HCT116 (cell line): ENCODE results near the gene GATM. TPM values are rescaled to one million over a fixed set of nuclear protein-coding genes. Genes with fewer than 3 reads are reported as not detected.

Experiments used
- ATAC-seq: fragments of 200-7000 bp; cut with Tn5 transposase; 2 replicates; pipeline ENCODE4 v1.9.1; 2020; ENCODE audit warnings: mild to moderate bottlenecking, moderate library complexity
- BruUV-seq: library from RNA; stranded (reverse); fragments of 400-500 nt; replicated peaks from 2 replicates; lab custom pipeline; 2021; lab: Mats Ljungman, UMichigan
- CTCF ChIA-PET: fragments of 300-600 bp; sonication (Branson Sonifier 250); formaldehyde crosslinking; loops from one replicate; lab custom pipeline; 2021; ENCODE audit warnings: antibody characterized with exemption; lab: Charles Lee
- POLR2A ChIA-PET: fragments of 300-600, 350-600 bp; sonication (Branson Sonifier 250); formaldehyde crosslinking; loops from one replicate; lab custom pipeline; 2021; ENCODE audit warnings: antibody characterized with exemption; lab: Charles Lee
- RAD21 ChIA-PET, 2 experiments: fragments of 300-600 bp; sonication (Branson Sonifier 250); formaldehyde crosslinking; loops; one replicate each; lab custom pipeline; 2023; ENCODE audit warnings: low total read pairs in 2 of 2; ENCODE audit not compliant: uncharacterized antibody in 2 of 2, unreplicated experiment in 2 of 2, low non-redundant PET in 1 of 2; lab: Charles Lee
- DNase-seq: peaks from one replicate; pipeline ENCODE4 v3.0.0-alpha.2; 2010; ENCODE audit warnings: low read depth, low spot score
- H2AFZ ChIP-seq: fragments of 200-600 bp; shearing (Covaris generic), sonication (generic); 2 replicates; pipeline ENCODE4 v1.6.1; 2017; ENCODE audit warnings: low read depth, mixed run types, mixed read lengths, antibody characterized with exemption, low read length; ENCODE audit not compliant: poor library complexity, severe bottlenecking
- H3K27ac ChIP-seq: 2 replicates; pipeline ENCODE4 v1.5.1; 2012; ENCODE audit warnings: low read depth, low read length
- H3K27me3 ChIP-seq: fragments of 200-600 bp; sonication (generic); 2 replicates; pipeline ENCODE4 v1.6.1; 2016; ENCODE audit warnings: mixed run types, low read length, mixed read lengths; ENCODE audit not compliant: insufficient read depth
- H3K36me3 ChIP-seq, 2 experiments: fragments of 200-500 bp in 1 of 2; fragments of 200-600 bp in 1 of 2; sonication (Bioruptor generic) in 1 of 2; sonication (generic) in 1 of 2; 2 replicates each; pipeline versions ENCODE4 v1.5.1 to v1.6.1; 2014 to 2016; ENCODE audit warnings: low read length in 2 of 2, inconsistent platforms in 1 of 2, mixed read lengths in 1 of 2, mixed run types in 1 of 2; ENCODE audit not compliant: insufficient read depth in 2 of 2, control insufficient read depth in 1 of 2
- H3K4me1 ChIP-seq, 2 experiments: fragments of 200-600 bp in 1 of 2; sonication (generic) in 1 of 2; 2 replicates each; pipeline versions ENCODE4 v1.5.1 to v1.6.1; 2012 to 2017; ENCODE audit warnings: low read length in 2 of 2, inconsistent platforms in 1 of 2, mild to moderate bottlenecking in 1 of 2, mixed read lengths in 1 of 2, mixed run types in 1 of 2, moderate library complexity in 1 of 2; ENCODE audit not compliant: insufficient read depth in 2 of 2, control insufficient read depth in 1 of 2
- H3K4me2 ChIP-seq: fragments of 200-600 bp; sonication (generic); 2 replicates; pipeline ENCODE4 v1.6.1; 2017; ENCODE audit warnings: mixed run types, low read length, mixed read lengths
- H3K4me3 ChIP-seq, 2 experiments: fragments of 200-600 bp in 1 of 2; sonication (generic) in 1 of 2; replicated peaks in 1 of 2; 2 replicates each; pipeline ENCODE4 v1.5.1; 2011 to 2016; ENCODE audit warnings: low read length in 2 of 2, control low read depth in 1 of 2, low read depth in 1 of 2, mild to moderate bottlenecking in 1 of 2, mixed read lengths in 1 of 2, mixed run types in 1 of 2
- H3K79me2 ChIP-seq: fragments of 200-600 bp; sonication (generic); 2 replicates; pipeline ENCODE4 v1.6.1; 2017; ENCODE audit warnings: mild to moderate bottlenecking, mixed run types, low read length, moderate library complexity, mixed read lengths; ENCODE audit not compliant: insufficient read depth
- H3K9ac ChIP-seq: fragments of 200-600 bp; sonication (generic); 2 replicates; pipeline ENCODE4 v1.6.1; 2016; ENCODE audit warnings: low read length, mixed read lengths
- H3K9me2 ChIP-seq: fragments of 200-600 bp; sonication (generic), shearing (Covaris generic); 2 replicates; pipeline ENCODE4 v1.6.1; 2017; ENCODE audit warnings: mixed run types, mild to moderate bottlenecking, moderate library complexity; ENCODE audit not compliant: insufficient read depth
- H3K9me3 ChIP-seq, 2 experiments: fragments of 200-500 bp in 1 of 2; fragments of 200-600 bp in 1 of 2; sonication (Bioruptor generic) in 1 of 2; sonication (generic) in 1 of 2; 2 replicates each; pipeline ENCODE4 v1.6.1; 2014 to 2017; ENCODE audit warnings: low read length in 2 of 2, mixed read lengths in 2 of 2, inconsistent platforms in 1 of 2, low read depth in 1 of 2, mild to moderate bottlenecking in 1 of 2, mixed run types in 1 of 2, moderate library complexity in 1 of 2; ENCODE audit not compliant: control insufficient read depth in 1 of 2, insufficient read depth in 1 of 2
- H4K20me1 ChIP-seq: fragments of 200-600 bp; sonication (generic), shearing (Covaris generic); 2 replicates; pipeline ENCODE4 v1.6.1; 2017; ENCODE audit warnings: mixed run types, mild to moderate bottlenecking, moderate library complexity; ENCODE audit not compliant: insufficient read depth
- CTCF ChIP-seq, 3 experiments: fragments of 200-600 bp in 1 of 3; sonication (generic) in 1 of 3; IDR thresholded peaks in 2 of 3; conservative IDR thresholded peaks in 1 of 3; 2 replicates each; pipeline ENCODE4 v1.5.1; 2012 to 2017; ENCODE audit warnings: low read depth in 2 of 3, low read length in 2 of 3, antibody characterized with exemption in 1 of 3, borderline replicate concordance in 1 of 3, control low read depth in 1 of 3, mild to moderate bottlenecking in 1 of 3, mixed read lengths in 1 of 3, mixed run types in 1 of 3, moderate library complexity in 1 of 3; ENCODE audit not compliant: insufficient read depth in 1 of 3
- EZH2 ChIP-seq: fragments of 200-600 bp; sonication (generic); IDR thresholded peaks from 2 replicates; pipeline ENCODE4 v1.6.1; 2017; ENCODE audit warnings: antibody characterized with exemption, mixed run types
- FOSL1 ChIP-seq: IDR thresholded peaks from 2 replicates; pipeline ENCODE4 v1.6.1; 2012; ENCODE audit warnings: low read depth
- RAD21 ChIP-seq: IDR thresholded peaks from 2 replicates; pipeline ENCODE4 v1.6.1; 2012; ENCODE audit warnings: low read depth, mild to moderate bottlenecking
- REST ChIP-seq: IDR thresholded peaks from 2 replicates; pipeline ENCODE4 v1.6.1; 2012; ENCODE audit warnings: low read depth
- SP1 ChIP-seq: IDR thresholded peaks from 2 replicates; pipeline ENCODE4 v1.6.1; 2012; ENCODE audit warnings: low read depth
- SRF ChIP-seq: IDR thresholded peaks from 2 replicates; pipeline ENCODE4 v1.6.1; 2012; ENCODE audit warnings: low read depth
- ZNF274 ChIP-seq: fragments of 200-500 bp; sonication (Bioruptor generic); IDR thresholded peaks from 2 replicates; pipeline ENCODE4 v1.6.1; 2014; ENCODE audit warnings: mild to moderate bottlenecking, low read depth, low read length, inconsistent platforms
- intact Hi-C: fragments of 100-400 bp; cut with micrococcal nuclease; formaldehyde crosslinking; loops from 2 replicates; pipeline ENCODE4 v1.10.0; 2022
- total RNA-seq: library from RNA; stranded (reverse); gene quantifications from one replicate; pipeline ENCODE4 v1.2.1, GENCODE V29; 2021; ENCODE audit not compliant: unreplicated experiment
- TF ChIP-seq, protein P1 (sequence below): IDR thresholded peaks from 2 replicates; pipeline ENCODE4 v1.6.1; 2012

The GATM gene
- total RNA-seq, 1 experiment from 2014 or later, result 3.1 TPM

DNA sequence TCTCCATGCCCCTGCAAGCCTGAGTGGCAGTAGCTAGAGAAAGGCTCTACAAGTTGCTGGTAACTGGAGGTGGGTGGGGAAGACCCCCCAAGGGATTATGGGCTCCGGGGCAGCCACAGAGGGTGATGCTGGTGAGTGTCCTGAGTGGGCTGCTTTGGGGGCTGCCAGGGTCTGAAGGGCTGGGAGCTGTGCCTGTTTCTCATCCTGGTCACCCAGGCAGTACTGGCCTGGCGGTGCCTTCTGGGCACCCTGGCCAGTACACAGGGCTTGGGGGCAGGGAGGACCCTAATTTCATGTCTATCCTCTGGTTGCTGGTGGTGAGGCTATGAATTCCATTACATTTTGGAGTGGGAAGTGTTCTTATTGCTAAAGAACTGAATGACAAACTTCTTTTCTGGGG, 46.1 kb upstream of the GATM start:
- no peak for ATAC-seq
- RAD21 ChIA-PET, result no interaction called here
- Histone ChIP-seq H4K20me1 (no peaks in the 10 kb centered on the region), H2AFZ (no peak overlapping the region), H3K4me2 (no peak overlapping the region), H3K9me3 (no peaks in the 10 kb centered on the region), H3K4me1 (peaks cover 5 to 18% of the 10 kb centered on the region in 2 experiments; a peak in 3 of 4 replicates), H3K27me3 (no peaks in the 10 kb centered on the region), H3K4me3 (no peak overlapping the region), H3K27ac (no peak overlapping the region), H3K9ac (no peak overlapping the region), H3K9me2 (no peaks in the 10 kb centered on the region), H3K36me3 (peaks cover 0 to 23% of the 10 kb centered on the region in 2 experiments; a peak in 2 of 4 replicates), H3K79me2 (no peaks in the 10 kb centered on the region)
- CTCF ChIA-PET, result interaction anchor here (2.0 to 2.7 kb wide), 2 partner anchors 33 to 261 kb away, joined by 6 to 9 read pairs; no protein-coding TSS in a partner anchor
- intact Hi-C loops, result no loop called here
- POLR2A ChIA-PET, result no interaction called here
- TF ChIP-seq ZNF274, result no peak
- no peak for DNase-seq
- BruUV-seq, result no TSS peak

DNA sequence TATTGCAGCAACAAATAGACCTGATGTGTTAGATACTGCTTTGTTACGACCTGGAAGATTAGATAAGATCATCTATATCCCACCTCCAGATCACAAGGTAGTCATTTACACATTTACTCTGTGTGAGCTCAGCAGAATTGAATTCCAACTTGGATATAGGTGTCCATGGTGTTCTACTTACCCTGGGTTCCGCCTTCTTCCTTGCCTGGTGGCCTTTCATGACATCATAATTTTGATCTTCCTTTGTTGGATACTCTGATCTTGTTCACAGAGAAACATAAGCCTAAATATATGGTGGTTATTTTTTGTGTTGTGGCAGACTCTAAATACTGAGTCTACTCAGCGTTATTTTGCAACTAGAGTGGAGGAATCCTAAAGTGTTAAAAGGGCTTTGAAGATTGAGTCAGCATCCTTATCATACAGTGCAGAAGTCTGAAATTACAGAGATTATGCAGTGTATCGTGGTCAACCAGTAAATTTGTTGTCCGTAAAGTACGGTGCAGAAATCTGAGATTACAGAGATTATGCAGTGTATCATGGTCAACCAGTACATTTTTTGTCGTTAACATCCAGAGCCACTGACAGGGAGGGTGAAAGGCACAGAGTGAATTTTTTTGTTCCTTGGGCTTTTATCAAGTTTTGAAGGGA, 39.1 kb upstream of the GATM start:
- no peak for DNase-seq
- H3K79me2 ChIP-seq, result peaks cover 4% of the 10 kb centered on the region
- no TSS peak for BruUV-seq
- no peaks in the 10 kb centered on the region for H3K9me2 ChIP-seq
- intact Hi-C loops, result no loop called here
- RAD21 ChIA-PET, result no interaction called here
- POLR2A ChIA-PET, result no interaction called here
- no peak overlapping the region for H2AFZ ChIP-seq
- H3K4me2 ChIP-seq, result no peak overlapping the region
- no peak for ATAC-seq
- peaks cover 37 to 80% of the 10 kb centered on the region in 2 experiments for H3K36me3 ChIP-seq
- no peak overlapping the region for H3K4me3 ChIP-seq
- CTCF ChIA-PET, result no interaction called here
- no peak overlapping the region for H3K27ac ChIP-seq
- H3K27me3 ChIP-seq, result no peaks in the 10 kb centered on the region
- H3K9me3 ChIP-seq, result no peaks in the 10 kb centered on the region
- no peak overlapping the region for H3K9ac ChIP-seq
- no peak for TF ChIP-seq REST
- no peak for TF ChIP-seq SRF
- TF ChIP-seq, protein P1, sequence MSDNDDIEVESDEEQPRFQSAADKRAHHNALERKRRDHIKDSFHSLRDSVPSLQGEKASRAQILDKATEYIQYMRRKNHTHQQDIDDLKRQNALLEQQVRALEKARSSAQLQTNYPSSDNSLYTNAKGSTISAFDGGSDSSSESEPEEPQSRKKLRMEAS, result no peak
- no peak for TF ChIP-seq EZH2
- no peak for TF ChIP-seq RAD21
- TF ChIP-seq CTCF (IDR thresholded peaks at IDR 0.05 in 2 of 3, conservative IDR thresholded peaks at IDR 0.05 in 1 of 3; ENCODE audit: borderline replicate concordance in 1 of 3, insufficient read depth in 1 of 3, low read depth in 2 of 3, low read length in 2 of 3), result no peak
- no peak for TF ChIP-seq FOSL1
- no peak for TF ChIP-seq SP1
- no peaks in the 10 kb centered on the region for H4K20me1 ChIP-seq
- H3K4me1 ChIP-seq, result no peaks in the 10 kb centered on the region
